NCI-H1694 treated with DMSO at 0.1 percent for 48 hours (cell line): ENCODE measurements around the gene LRRC72.
"Not testable (repeated sequence)": the region's sequence is repeated elsewhere in the genome, so short reads cannot be mapped to it uniquely, and the experiment has no call there.

Experiments used
- DNase-seq: peaks from one replicate; lab custom pipeline; 2025; lab: John Stamatoyannopoulos, UW

The LRRC72 gene

DNA sequence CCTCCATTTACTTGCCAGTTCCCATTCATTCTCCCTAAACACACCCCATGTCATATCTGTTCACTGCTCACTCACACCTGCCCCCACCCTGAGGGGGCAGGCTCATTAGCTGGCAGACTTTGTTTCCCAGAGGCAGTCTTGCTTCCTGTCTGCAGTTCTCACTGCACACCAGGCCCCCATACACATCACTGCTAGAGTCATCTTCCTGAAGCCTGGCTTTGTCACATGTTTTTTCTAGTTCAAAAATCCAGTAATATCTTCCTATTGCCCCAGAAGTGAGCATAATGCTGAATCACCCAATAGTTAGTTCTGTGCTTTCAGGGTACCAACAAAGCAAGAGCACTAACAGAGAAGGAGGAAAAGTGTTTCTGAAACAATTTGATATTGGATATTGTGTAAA is 1.9 kb downstream of the LRRC72 start:
- no peak for DNase-seq

DNA sequence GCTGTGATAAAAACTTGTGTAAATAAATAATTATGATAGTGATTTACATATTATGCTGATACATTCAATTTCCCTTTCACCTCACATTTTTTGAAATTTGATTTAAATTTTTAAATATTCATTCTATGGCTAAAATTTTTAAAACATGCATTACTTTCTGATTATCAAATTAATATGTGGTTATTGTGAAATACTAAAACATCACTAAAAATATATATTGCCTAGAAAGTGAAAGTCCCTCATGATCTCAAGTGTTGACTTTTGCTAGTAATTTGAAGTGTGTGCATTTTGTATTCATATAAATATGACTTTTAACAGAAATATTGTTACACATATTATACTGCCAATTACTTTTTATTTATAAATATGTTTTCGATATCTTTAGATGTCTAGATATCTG is 3.1 kb downstream of the LRRC72 start:
- no peak for DNase-seq

DNA sequence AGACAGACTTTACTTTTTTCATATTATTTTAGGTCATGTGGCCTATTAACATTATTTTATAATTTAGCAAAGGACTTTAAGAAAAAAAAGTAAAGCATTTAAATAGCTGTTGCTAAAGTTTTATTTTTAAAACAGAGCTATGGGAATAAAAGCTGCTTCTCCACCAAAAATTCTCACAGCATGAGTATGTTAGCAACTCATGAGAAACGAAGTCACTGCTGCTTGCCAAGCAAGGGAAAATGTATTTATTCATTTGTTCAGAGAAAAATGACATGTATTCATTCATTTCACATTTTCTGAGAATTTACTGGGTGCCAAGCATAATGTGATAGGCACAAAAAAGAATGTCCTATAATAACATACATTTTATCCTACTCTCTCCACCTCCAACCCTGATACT is 5.1 kb downstream of the LRRC72 start:
- no peak for DNase-seq

DNA sequence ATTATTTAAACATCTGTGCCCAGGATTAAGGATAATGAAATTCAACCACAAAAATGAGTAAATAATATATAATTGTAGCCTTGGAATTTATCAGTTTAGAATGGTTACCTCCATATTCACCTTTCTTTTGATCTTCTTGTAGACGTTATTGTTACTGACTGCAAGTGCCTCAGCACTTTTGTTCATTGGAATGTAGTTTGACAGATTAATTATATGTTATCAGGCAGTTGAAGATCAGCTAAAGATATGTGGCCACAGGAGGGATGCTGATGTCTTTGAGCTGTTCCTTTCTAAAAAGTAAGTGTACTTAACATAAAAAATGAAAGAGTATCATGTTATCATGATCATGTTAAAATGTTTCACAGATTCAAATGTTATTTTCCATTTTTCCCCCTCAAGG is 5.6 kb downstream of the LRRC72 start:
- DNase-seq: no peak

DNA sequence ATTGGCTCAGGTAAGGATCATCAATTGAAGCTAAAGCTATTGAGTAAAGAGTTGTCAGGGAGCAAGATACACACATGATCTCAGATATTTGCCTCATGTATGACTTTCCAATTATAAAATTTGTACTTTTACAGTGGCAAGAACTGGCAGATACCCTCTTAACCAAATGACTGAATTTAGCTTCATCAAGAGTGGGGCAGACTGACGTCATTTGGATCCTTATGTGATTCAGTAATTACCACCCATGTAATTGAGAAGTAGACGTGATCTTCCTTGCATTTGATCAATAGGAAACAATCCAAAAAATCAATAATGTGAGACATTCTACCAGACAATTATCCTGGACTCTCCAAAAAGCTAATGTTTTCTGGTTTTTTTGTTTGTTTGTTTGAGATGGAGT is 8.9 kb downstream of the LRRC72 start:
- DNase-seq: no peak

DNA sequence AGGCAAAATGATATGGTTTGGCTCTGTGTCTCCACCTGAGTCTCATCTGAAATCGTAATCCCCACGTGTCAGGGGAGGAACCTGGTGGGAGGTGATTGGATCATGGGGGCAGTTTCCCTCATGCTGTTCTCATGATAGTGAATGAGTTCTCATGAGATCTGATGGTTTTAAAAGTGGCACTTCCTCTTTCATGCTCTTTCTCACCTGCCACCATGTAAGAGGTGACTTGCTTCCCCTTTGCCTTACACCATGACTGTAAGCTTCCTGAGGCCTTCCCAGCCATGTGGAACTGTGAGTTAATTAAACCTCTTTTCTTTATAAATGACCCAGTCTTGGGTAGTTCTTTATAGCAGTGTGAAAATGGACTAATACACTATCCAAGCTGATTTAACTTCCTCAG is 13.9 kb downstream of the LRRC72 start:
- DNase-seq: not testable (repeated sequence)

DNA sequence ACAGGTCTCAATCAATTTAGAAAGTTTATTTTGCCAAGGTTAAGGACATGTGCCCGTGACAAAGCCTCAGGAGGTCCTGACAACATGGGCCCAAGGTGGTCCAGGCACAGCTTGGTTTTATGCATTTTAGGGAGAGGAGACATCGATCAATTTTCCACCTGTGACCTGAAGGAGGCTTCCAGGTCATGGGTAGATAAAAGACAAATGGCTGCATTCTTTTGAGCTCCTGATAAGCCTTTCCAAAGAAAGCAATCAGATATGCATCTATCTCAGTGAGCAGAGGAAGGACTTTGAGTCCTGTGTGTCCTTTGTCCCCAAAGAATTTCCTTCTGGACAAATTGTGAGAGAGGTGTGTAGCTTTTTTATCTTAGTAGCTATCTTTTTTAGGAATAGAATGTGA is 15.8 kb downstream of the LRRC72 start:
- no peak for DNase-seq

DNA sequence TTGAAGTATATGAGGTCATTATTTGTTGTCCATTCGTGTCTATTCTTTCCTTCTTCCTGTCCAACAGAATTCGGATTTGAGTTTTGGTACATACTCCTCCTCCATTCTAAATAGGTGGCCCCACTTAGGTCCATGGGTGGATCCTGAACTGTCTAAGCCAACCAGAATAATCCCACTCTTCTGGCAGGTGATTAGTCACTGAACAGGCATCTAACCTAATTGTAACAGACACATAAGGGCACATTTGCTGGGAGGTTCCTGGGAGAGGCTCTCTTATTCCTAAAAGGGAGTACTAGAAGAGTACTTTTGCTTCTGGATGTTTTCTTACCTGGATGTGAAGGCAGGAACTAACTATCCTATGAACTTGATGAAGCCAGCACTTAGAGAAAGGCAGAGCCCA is 16.8 kb downstream of the LRRC72 start:
- no peak for DNase-seq

DNA sequence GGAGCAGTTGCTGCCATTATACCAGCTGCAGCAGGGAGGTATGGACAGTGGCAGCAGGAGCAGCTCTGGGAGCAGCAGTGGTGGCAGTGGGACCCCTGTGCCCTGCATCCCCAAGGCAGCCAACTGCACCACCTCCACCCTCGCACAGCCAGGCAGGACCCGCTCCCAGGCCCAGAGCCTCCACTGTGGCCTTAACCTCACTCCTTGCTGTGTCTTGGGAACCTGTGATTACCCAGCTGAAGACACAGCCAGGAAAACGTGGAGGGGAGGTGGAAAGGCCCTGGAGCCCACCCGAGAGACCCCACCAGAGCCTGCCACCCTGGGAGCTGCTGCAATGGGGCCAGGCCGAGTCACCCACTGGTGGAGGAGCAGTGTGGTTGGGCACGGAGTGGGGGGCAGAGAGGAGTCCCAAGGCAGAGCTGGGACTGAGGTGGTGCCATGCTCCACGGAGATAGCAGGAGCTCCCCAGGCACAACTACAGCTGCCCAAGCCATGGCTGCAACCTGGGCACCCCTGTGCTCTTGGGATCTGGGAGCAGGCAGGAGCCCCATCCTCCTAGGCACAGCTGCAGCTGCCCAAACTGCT is 20.4 kb downstream of the LRRC72 start:
- DNase-seq: no peak

DNA sequence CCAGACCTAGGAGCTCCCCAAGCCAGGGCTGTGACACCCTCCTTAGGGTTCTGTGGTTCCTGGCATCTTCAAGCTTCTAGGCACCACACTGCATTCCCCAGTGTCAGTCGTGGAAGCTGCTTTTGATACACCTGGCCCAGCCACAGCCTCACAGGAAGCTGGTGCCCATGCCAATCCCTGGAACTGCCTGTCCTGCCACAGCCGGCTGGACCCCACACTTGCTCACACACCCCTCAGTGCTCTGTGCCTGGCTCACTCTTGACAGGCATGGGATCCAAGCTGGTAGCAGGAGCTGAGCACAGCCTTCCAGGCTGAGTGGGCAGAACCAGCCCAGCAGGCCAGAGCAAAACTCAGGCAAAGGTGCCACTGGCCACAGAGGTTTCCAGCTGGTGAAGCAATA is 21.8 kb downstream of the LRRC72 start:
- no peak for DNase-seq

DNA sequence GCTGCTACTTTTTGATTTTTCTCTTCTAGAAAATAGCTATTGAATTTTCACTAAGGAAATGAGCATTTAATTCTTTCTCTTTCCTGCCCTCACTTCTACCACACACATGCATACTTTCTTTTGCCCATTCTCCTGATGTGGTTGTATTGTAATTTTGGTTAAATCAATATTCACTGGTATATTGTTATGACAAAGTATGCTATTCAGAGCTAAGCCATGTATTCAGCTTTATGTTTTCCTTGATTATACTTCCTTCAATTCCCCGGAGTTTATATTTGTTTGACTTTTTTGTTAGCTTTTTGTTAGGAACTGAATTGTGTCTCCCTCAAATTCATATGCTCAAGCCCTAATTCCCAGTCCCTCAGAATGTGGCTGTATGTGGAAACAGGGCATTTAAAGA is 24.0 kb downstream of the LRRC72 start:
- no peak for DNase-seq

DNA sequence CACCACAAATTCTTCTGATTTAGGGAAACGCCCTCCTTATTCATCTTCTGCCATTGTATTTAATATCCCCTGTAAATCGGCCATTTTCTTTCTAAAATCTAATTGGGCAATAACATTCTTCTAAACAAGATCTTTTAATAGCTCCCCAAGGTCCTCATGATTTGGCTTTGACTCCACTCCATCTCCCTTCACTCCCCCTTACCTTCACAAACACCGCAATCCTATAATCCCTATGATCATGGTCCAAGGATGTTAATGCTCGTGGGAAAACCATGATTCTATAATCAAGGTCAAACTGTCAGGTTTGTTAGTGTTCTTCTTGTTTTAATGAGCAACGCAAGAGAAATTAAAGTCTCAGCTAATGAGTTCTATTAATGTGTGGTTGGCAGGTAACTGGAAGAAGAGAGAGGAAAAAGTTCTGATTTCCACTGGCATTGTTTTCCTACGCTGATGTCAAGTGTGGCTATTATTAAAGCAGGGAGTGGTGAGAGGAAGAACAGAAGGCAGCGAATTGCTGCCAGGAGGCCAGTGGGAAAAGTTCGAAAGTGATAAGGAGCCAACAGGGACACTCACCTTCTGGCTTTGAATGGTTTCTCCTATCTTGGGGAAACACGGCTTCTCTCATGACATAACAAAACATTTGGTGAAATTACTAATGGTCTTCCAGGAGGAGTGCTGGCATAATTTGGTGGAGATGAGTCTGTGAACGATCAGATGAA is 28.1 kb downstream of the LRRC72 start:
- DNase-seq: no peak

DNA sequence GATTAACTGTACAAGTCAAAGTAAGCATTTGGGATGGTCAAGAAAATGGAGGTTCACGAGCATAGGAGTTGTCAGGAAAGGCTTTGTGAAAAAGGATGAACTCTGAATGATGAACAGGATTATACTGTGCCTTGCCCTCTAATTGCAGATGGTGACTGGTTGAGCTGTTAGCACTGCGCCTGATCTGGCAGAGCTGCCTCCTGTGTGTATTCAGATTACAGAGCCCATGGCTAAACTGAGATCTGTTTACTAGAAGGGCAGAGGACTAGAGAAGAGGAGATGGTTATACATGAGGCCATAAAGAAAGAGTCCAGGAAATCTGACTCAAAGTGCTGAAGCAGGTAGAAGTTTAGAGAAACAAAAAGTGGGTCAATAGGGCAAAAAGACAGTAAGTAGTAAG is 29.7 kb downstream of the LRRC72 start:
- DNase-seq: no peak

DNA sequence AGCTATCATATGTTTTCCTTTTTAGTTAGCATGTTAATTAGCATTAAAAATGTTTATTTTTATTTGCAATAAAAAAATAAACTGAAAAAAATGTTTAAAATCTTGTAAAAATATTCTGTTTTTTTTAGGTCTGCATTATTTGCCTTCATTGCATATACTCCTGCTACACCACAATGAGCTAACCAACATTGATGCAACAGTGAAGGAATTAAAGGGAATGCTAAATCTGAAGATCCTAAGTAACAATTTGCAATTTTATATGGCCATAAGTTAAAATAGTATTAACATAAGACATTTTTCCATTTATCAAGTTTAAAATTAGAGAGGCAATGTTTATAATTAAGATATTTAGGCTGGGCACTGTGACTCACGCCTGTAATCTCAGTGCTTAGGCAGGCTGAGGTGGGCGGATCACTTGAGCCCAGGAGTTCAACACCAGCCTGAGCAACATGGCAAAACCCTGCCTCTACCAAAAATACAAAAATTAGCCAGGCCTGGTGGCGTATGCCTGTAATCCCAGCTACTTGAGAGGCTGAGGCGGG is 32.2 kb downstream of the LRRC72 start:
- no peak for DNase-seq

DNA sequence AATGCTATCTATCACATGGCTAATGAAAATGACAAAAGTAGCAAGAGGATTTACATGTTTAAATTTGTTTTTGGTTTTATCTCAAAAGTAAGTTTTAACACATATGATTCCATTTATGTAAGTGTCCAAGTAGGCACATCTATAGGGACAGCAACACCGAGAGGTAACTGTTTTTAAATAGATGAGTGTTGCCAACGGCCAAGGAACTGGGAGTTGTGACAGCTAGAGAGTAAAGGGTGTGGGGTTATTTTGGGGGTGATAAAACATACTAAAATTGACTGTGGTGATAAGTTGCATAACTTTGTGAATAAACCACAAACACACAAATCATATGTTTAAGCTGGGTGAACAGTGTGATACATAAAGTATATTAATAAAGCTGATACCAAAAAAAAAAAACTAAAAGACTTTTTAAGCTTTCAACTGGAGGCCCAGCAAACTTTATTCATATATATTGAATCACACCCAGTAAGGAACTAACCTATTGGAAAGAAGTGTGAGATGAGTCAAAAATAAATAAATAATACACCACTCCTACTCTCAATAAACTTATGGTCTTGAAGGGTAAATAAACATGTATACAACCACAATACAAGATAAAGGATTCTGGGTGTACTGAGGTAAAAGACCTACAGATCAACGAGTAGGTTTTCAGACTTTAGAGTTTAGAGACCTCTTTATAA is 33.0 kb downstream of the LRRC72 start:
- no peak for DNase-seq

DNA sequence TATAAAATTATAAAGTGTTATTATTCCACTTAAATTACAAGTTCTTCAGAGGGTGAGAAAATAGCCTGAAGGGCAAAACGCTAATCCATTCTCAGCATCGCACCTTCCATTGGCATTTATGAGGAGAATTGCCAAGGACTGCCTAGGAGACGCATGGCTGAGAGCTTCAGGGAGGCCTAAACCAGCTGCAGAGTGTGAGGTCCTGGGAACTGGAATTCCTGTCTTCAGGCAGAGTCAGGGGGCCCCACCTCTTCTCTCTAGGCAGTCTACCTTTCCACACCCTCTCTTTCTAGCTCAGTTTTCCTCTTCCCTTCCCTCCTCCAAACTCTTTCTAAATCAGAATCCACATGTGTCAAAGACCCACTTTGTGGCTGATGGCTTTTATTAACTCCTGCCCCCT is 35.3 kb downstream of the LRRC72 start:
- no peak for DNase-seq

DNA sequence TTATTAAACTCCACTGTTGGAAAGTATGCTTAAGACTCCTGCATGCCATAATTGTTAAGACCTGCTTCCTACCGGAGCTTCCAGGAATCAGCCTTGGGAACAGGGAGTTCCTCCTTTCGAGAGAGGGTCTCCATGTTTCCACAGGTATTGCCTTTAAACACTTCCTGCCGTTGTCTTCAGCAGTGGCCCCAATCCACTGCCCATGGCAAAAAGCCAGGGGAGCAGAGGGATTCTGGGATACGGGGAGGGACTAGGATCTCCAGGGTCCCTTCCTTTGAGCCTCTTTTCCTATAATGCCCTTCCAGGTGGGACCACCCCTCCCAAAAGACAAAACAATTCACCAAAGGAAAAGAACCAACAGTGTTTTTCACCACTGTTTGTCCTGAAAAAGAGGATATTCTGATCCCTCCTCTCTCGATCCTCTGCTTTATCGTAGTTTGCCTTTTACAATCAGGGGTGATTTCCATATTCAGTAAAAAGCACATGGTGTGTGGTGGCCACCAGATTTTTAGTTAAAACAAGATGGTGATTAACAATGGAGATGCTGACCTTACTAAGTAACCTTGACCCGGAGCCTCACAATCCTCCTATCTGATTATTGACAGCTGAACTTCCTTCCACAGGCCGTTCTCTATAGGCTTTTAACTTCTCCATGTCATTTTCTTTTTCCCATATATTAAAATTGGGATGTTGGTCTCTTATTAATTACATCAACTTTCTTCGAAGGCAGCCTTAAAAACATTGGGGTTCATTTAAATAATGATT is 36.0 kb downstream of the LRRC72 start:
- DNase-seq: no peak

DNA sequence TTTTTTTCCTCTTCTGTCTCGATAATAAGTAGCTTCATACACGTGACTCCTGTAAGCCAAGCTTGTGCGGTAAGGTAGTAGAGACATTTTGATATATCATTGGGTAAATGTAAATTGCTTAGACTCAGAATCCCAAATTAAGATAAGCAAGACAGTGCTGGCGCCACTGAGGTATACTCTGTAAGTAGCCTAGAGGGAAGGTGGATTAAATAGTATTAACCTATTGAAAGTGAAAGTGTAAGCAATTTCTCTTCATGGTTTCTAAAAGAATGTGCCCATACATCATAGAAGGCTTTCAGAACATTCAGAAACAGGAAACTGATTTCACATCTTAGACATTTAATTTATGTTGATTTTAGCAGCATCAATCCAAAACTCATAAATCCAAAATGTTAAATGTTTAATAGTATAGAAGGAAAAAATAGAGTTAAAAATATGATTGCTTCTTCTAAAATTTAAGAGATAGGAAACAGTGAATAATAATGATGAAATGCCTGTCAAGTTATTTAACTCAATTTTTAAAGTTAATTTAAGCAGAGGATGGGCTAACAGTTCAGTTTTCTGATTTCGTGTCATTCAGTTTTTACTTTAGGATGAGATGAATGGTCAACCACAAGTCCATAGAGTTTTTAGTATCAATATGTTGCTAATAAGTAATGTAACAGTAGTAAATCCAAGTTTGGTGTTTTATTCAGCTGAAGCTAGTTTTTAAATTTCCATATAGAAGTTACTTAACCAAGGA is 36.8 kb downstream of the LRRC72 start:
- no peak for DNase-seq

DNA sequence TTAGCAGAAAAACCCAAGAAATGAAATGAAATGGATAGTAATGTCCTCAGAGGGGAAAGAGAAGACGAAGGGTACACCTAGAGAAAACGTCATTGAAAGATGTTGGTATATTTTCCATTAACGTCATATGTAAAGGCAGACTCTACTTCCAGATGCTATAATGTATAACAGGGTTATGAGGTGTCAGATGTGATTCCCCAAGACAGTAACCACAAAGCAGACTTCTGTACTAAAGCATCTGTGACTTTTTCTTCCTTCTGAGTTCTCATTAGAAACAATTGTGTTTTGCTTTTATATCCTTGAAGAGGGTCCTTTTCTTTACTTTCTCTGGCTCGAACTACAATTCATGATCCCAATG is 37.4 kb downstream of the LRRC72 start:
- no peak for DNase-seq

DNA sequence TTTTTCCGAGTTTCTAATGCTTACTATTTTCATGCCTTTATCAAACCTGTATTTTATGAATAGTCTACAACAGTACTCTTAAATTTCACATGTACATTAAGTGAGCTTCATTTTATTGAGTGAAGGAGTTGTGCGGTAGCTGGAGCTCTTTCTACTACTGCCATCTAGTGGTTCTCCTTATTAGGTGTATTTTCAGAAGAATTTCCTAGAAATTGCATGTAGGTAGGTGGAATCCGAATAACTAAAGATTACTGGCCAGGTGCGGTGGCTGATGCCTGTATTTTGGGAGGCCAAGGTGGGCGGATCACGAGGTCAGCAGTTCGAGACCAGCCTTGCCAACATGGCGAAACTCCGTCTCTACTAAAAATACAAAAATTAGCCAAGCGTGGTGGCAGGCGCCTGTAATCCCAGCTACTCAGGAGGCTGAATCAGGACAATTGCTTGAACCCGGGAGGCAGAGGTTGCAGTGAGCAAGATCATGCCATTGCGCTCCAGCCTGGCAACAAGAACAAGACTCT is 38.3 kb downstream of the LRRC72 start:
- DNase-seq: peak; percentile 81

DNA sequence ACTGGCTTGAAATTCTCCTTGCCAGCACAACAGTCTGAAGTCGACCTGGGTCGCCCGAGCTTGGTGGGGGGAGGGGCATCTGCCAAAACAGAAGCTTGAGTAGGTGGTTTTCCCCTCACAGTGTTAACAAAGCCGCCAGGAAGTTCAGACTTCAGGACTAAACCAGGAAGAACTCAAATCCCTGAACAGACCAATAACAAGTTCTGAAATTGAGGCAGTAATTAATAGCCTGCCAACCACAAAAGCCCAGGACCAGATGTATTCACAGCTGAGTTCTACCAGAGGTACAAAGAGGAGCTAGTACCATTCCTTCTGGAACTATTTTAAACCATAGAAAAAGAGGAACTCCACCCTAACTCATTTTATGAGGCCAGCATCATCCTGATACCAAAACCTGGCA is 45.3 kb downstream of the LRRC72 start:
- DNase-seq: no peak

DNA sequence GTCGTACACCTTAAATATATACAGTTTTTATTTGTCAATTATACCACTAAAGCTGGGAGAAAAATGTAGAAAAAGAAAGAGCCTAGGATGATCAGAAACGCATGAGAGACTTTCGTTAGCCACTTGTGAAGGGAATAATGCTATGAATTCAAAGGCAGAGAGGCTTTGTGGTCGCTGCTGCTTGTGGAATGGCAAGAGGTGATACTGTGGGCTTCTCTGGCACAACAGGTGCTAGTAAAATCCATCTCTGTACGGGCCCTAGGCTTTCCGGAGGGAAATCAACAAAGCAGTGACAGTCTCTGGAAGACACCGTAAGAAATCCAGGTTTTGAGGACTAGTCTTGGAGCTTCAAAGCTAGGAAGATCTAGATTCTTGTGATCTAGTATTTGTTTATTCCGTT is 52.6 kb downstream of the LRRC72 start:
- no peak for DNase-seq
